PC-3 (cell line): Measurements from ENCODE around the gene RAB3GAP2.

Source experiments
- CTCF ChIP-seq: fragments of 300-600 bp; sonication (generic); conservative IDR thresholded peaks from 2 replicates; pipeline ENCODE4 v1.5.1; 2017; ENCODE audit warnings: antibody characterized with exemption, low read depth, mild to moderate bottlenecking, low read length
- EZH2 ChIP-seq: fragments of 300-600 bp; sonication (generic); IDR thresholded peaks from one replicate; pipeline ENCODE4 v1.6.1; 2017; ENCODE audit warnings: antibody characterized with exemption, mild to moderate bottlenecking, low read length; ENCODE audit not compliant: unreplicated experiment
- EZH2phosphoT487 ChIP-seq: fragments of 300-600 bp; sonication (generic); IDR thresholded peaks from 2 replicates; pipeline ENCODE4 v1.6.1; 2018; ENCODE audit warnings: mild to moderate bottlenecking, antibody characterized with exemption, low read length, borderline replicate concordance

DNA sequence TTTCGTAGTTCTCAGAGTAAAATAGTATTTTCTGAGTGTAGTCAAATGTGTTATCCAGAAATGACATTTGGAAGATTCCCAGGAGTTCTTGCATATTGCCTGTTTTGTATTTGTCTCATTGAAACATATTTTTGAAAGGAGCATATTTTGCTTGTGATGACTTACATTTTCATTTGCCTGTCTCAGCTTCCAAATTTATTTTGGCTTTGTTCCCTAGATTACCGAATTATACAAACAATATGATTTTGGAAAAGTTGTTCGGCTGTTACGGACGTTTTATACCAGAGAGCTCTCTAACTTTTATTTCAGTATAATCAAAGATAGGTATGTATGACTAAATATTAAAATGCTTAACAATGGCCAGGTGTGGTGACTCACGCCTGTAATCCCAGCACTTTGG, 132.3 kb downstream of the RAB3GAP2 start:
- no peak for TF ChIP-seq CTCF
- TF ChIP-seq EZH2, result no peak
- TF ChIP-seq EZH2phosphoT487, result no peak
